K562 (cell line): ENCODE results near the gene GRIA1. TPM values are rescaled to one million over a fixed set of nuclear protein-coding genes. Genes with fewer than 3 reads are reported as not detected.

Source experiments
- AFF1 ChIP-seq, 2 experiments: fragments of 450-650 bp; IDR thresholded peaks; 2 replicates each; pipeline ENCODE4 v1.6.1; 2018; ENCODE audit warnings: mild to moderate bottlenecking in 2 of 2, low read depth in 1 of 2; ENCODE audit not compliant: partially characterized antibody in 2 of 2
- MED1 ChIP-seq: sonication (generic); formaldehyde crosslinking; IDR thresholded peaks from 2 replicates; pipeline ENCODE4 v1.8.1; 2023; ENCODE audit warnings: missing genetic modification reagents, borderline replicate concordance
- TSHZ1 ChIP-seq: fragments of 250-450 bp; sonication (Bioruptor Pico); IDR thresholded peaks from 2 replicates; pipeline ENCODE4 v1.4.0; 2020; ENCODE audit warnings: mild to moderate bottlenecking, moderate library complexity
- polyA plus RNA-seq, 8 experiments: library from polyadenylated mRNA; depleted of rRNA in 4 of 8; stranded (reverse) in 5 of 8; unstranded in 3 of 8; fragments of >200 nt; fragmentation: Nextera tagmentation in 2 of 8; fragmentation: Illumina TruSeq in 1 of 8; extraction: Ambion mirVana in 2 of 8; extraction: Trizol in 1 of 8; gene quantifications; 2 replicates each; pipeline versions ENCODE4 v1.2.1 to v1.2.3, GENCODE V29; 2011 to 2014; ENCODE audit warnings: inconsistent platforms in 1 of 8, missing spikeins in 1 of 8
- total RNA-seq, 7 experiments: library from RNA; depleted of rRNA in 6 of 7; stranded (reverse); fragments of >200 nt in 6 of 7; fragmentation: Illumina TruSeq in 2 of 7; extraction: Trizol in 2 of 7; gene quantifications; 2 replicates each; pipeline versions ENCODE4 v1.2.1 to v1.2.3, GENCODE V29; 2011 to 2021; ENCODE audit warnings: low replicate concordance in 1 of 7

Gene GRIA1
- total and polyA plus RNA-seq, 9 of the 15 experiments (the other 6 are each of a cell fraction or from before 2014, with no cell fraction given) = not detected

DNA sequence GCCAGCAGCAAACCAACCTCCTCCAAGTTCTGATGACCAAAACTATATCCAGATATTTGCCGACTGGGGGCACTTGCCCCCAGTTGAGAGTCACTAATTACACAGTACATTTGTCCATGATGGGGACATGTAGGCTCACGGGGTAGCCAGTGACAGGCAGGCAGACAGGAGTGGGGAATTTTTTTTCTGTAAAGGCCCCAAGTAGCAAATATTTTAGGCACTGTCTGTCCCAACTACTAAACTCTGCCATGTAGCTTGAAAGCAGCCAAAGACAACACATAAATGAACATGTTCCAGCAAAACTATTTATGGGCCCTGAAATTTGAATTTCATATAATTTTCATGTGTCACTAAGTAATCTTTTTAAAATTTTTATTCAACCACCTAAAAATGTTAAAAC lies 80.7 kb downstream of the GRIA1 start (continued):
- TF ChIP-seq AFF1 (IDR thresholded peaks at IDR 0.05; ENCODE audit: low read depth in 1 of 2, partially characterized antibody in 2 of 2) = no peak
- TF ChIP-seq TSHZ1 (CRISPR knock-in tag) = no peak
- TF ChIP-seq MED1 = no peak
